KOPT-K1 (cell line): ENCODE results near the gene MDN1.

Experiments
- H3K27ac ChIP-seq: fragments of 200-600 bp; sonication (generic); 2 replicates; pipeline ENCODE4 v1.5.1; 2016; ENCODE audit warnings: antibody characterized with exemption, mild to moderate bottlenecking, low read depth, low read length; ENCODE audit not compliant: poor library complexity, severe bottlenecking
- H3K36me3 ChIP-seq: fragments of 200-600 bp; sonication (generic); 2 replicates; pipeline ENCODE4 v1.5.1; 2017; ENCODE audit warnings: antibody characterized with exemption, mild to moderate bottlenecking, low read length, moderate library complexity; ENCODE audit not compliant: insufficient read depth
- H3K9me3 ChIP-seq: fragments of 200-600 bp; sonication (generic); 2 replicates; pipeline ENCODE4 v1.5.1; 2017; ENCODE audit warnings: antibody characterized with exemption, low read length, mild to moderate bottlenecking; ENCODE audit not compliant: insufficient read depth, poor library complexity, severe bottlenecking

MDN1 gene

DNA sequence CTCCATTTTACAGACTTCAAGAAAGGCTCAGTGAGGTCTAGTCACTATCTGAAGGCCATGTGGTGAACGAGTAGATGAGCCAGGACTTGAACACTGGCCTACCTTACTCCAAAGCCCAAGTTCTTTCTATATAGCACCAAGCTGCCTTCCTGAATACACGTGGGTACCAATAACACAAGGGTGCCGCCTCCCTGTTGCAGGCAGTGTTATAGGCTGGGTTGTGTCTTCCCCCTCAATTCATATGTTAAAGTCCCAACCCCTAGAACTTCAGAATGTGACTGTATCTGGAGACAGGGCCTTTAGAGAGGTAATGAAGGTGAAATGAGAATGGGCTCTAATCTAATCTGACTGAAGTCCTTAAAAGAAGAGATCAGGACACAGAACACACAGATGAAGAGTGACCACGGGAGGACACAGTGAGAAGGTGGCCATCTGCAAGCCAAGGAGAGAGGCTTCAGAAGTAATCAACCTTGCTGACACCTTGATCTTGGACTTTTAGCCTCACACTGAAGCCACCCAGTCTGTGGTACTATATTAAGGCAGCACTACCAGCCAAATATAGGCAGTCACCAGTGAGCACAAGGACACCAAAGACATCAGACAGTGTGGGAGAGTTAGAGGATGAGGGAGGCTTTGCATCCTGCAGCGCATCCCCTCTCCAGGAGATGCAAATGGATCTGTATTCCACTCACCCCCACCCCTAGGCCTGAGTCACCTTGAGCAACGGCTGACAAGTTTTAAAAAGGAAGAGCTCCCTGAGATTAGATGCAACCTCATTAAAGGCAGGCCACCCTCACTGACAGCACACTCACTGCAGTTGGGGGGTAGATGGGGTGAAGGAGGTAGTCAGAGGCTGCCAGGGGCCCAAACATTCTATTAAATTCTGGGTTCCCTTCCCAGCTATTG lies 140.1 kb downstream of the MDN1 start:
- H3K36me3 ChIP-seq, result peaks cover 100% of the 10 kb centered on the region
- H3K9me3 ChIP-seq, result no peaks in the 10 kb centered on the region
- H3K27ac ChIP-seq, result no peak overlapping the region

DNA sequence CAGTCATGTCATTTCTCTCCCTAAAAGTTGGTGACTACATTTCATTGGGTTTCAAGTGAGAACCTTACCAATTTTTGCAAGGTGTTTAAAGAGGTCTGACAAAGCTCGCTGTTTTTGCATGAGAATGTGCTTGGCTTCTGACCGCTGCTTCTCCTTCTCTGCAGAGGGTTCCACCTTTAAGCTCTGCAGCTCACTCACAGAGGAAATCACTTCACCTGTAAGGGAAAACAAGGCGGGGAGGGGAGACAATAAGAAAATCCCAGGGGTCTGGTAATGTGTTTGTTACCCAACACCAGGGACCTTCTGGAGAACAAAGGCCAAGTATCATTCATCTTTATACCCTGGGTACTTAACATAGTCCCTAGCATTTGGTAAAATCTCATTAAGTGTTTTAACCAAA lies 141.1 kb downstream of the MDN1 start:
- Histone ChIP-seq H3K9me3 (no peaks in the 10 kb centered on the region), H3K27ac (no peak overlapping the region), H3K36me3 (peaks cover 100% of the 10 kb centered on the region)

DNA sequence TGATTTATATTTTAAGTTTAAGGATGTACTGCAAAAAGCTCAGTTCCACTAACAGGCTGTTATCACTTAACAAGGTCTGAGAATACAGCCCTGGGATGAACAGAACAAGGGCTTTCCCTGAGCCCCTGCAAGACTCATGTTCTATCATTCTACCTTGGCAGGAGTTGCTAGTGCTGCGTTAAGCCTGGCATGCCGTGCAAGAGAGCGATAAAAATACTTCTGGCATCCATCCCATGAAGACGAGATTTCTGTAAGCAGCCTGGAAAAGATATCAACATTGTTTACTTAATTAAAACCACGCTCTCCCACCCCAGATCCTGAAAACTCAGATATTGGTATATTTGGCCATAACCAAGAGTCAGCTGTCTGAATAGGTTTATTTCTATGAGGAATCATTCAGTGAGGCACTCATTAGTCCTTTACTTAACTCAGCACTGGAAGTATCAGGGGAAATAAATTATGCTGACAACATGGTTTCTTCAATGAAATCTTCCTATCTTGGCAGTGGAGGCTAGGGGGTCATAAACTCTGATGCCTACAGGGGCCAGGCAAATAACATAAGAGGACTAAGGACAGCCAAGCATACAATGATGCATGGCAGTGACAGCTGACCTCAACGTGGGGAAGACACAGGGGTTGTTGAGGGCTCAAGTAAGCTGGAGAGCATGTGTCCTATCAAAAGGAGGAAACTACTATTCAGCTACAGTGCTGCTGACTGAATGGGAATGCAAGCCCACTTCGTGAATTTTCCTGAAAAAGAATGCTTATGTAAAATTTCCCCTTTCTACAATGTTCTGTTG lies 143.4 kb downstream of the MDN1 start:
- Histone ChIP-seq H3K36me3 (peaks cover 100% of the 10 kb centered on the region), H3K27ac (no peak overlapping the region), H3K9me3 (no peaks in the 10 kb centered on the region)

DNA sequence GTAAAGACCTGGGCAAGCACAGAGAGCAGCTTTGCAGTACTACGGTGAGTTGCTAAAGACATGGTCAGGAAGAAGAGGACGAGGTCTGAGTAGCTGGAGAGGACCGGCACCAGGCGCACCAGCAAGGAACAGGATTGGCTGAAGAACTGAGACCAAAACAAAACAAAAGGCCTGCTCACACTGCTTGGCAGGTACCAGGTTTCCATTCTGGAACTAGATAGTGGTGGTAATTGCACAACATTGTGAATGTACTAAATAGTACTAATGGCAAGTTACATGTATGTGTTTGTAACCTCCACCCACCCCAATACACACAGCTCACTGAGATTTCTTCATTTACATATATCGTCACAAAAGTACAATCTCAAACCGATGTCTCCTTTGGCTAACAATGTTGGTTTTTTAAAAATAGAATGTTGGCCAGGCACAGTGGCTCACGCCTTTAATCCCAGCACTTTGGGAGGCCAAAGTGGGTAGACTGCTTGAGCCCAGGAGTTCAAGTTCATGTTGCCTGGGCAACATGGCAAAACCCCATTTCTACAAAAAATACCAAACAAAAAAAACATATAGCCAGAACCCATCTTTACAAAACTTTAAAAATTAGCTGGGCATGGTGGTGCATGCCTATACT lies 148.5 kb downstream of the MDN1 start:
- Histone ChIP-seq H3K36me3 (peaks cover 96% of the 10 kb centered on the region), H3K27ac (no peak overlapping the region)

DNA sequence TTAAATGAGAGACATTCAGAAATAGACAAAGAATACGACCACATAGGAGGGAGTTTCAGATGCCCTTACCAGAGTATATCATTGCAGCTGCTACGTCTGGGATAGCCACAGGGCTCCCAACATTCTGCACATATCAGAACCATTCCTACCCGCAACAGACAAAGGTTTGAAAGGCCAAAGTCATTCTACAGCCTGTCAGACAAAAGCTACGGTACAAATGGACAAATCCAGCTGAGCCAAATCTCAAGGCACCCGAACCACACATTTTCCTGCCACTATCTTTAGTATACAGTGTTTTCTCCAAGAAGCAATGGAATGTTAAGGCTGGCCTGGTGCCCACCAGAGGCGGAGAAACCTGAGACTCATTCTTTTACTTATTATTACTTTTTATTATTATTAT lies 150.6 kb downstream of the MDN1 start:
- peaks cover 96% of the 10 kb centered on the region for H3K36me3 ChIP-seq
- H3K9me3 ChIP-seq, result no peaks in the 10 kb centered on the region
- H3K27ac ChIP-seq, result no peak overlapping the region

More for the DNA sequence above, 148.5 kb downstream of the MDN1 start:
- no peaks in the 10 kb centered on the region for H3K9me3 ChIP-seq

DNA sequence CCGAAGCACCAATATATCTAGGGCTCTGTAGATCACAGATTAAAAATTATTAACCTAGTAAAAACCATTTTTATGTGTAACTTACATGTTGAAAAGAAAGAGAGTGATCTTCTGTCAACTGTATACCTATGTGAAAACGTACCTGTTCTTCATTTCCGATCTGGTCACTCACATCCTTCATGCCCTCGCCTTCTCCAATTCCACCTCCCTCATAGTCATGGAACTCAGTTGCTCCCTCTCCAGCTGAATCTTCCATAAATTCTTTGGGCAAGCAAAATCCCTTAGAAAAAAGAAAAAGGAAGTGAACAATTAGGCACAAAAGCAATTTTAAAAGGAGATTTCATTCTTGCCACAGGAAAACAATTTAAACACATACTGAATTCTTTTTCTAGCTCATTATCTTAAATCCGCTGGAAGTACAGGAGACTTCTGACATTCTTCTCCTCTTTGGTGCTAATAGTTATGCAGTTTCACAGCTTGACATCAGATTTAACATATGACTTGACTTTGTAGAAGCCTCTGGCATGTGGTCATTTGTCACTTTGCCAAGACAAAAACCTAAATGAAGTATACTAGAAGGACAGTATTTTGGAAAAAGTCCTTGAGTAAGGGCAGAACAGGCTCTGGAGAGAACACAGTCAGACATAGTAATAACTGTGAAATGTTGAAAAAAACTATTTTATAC lies 151.6 kb downstream of the MDN1 start:
- Histone ChIP-seq H3K27ac (no peak overlapping the region), H3K36me3 (peaks cover 96% of the 10 kb centered on the region), H3K9me3 (no peaks in the 10 kb centered on the region)

DNA sequence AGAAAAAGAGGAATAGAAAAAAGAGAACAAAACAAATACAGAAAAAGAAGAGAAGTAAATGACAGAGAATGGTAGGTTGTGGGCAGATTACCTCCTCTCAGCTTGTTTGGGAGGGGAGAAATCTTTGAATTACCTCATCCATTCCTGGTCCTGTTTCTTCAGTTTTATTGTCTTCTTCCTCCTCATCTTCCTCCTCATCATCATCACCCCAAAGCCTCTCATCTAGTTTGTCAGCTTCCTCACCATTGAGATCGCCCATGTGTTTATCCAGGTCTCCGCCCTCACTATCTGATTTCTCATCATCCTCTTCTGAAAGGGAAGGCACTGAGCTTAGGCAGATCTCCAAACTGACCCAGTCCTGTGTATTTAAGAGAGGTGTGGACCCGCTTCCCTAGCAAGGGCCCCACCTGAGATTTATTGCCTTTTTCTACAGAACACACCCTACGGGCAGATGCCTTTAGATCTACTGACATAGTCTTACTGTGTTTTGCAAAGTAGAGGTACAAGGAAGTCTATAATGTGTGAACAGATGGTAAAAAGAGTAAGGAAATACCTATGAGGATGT lies 156.9 kb downstream of the MDN1 start:
- Histone ChIP-seq H3K9me3 (no peaks in the 10 kb centered on the region), H3K27ac (no peak overlapping the region), H3K36me3 (peaks cover 100% of the 10 kb centered on the region)

DNA sequence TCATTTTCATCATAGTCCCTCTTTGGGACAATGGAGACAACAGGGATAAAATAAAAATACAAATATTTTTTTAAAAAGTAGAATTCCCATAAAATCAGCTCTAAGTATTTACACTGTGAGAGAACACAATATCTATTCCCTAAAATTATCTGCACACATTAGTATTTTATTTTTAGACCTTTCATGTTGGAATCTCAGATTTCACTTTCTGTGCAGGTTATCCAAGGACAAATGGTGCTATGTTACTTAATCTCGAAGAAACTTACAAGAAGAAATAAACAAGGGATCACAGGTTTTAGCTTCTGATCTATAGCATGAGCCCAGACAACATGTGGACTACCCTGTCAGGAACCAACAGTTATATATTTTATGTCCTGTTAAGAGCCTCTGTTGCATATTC lies 158.0 kb downstream of the MDN1 start:
- Histone ChIP-seq H3K36me3 (peaks cover 100% of the 10 kb centered on the region), H3K9me3 (no peaks in the 10 kb centered on the region), H3K27ac (no peak overlapping the region)

DNA sequence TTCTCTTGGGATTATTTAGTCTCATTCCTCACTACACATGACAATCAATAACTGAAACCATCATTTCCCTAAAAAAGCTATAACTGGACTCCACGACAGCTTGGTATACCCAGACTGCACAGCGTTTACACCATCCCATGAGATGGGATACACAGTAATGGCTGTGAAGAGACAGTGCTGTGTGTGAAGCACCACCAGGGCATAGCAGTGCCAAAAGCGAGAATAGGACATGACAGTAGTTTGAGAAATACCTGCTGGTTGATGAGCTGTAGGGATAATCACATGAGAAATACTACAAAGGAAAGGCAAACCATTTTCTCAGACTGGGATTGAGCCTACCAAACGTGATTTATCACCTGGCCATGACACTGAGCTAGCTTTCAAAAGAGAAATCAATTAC lies 158.6 kb downstream of the MDN1 start:
- Histone ChIP-seq H3K36me3 (peaks cover 100% of the 10 kb centered on the region), H3K9me3 (no peaks in the 10 kb centered on the region), H3K27ac (no peak overlapping the region)

DNA sequence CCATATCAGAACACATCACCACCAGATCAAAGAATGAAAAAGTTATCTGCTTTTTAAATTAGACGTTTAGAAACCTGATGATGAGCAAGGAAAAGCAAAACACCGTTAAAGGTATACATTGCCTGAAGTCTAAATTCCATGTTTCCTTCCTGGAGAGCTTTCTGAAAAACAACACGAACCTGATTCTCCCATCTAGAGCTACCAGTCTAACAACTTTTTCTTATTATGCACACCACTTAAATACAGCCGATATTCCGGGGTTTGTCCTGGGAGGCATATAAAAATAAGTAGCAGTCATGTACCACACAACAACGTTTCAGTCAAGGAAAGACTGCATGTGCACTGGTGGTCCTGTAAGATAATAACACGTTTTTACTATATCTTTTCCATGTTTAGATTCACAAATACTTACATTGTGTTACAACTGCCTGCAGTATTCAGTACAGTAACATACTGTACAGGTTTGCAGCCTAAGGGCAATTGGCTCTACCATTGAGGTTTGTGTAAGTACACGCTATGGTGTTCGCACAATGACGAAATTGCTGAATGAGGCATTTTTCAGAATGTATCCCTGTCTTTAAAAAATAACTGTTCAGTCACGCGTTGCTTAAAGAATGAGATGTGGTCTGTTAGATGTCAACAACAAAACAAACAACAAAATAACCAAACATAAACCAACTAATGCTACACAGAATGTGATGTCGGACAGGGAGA lies 162.0 kb downstream of the MDN1 start:
- Histone ChIP-seq H3K36me3 (peaks cover 100% of the 10 kb centered on the region), H3K27ac (no peak overlapping the region), H3K9me3 (no peaks in the 10 kb centered on the region)

DNA sequence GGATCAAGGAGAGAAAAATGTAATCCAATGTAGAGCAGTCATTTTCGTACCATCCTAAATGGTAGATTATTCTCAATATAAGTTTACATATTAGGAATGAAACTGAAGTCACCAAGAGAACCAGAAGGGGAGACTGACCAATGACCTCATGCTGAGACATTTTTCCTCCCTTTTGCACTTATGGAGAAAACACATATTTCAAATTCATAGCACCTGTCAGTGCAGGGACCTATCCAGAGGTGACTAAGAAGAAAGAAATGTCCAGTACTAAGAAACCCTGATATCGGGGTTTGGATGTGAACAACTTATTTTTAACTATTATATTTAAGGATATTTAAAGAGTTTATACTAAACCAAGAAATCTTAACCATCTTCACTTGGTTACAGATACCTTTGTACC lies 164.5 kb downstream of the MDN1 start:
- H3K27ac ChIP-seq, result no peak overlapping the region
- H3K9me3 ChIP-seq, result no peaks in the 10 kb centered on the region
- peaks cover 100% of the 10 kb centered on the region for H3K36me3 ChIP-seq

DNA sequence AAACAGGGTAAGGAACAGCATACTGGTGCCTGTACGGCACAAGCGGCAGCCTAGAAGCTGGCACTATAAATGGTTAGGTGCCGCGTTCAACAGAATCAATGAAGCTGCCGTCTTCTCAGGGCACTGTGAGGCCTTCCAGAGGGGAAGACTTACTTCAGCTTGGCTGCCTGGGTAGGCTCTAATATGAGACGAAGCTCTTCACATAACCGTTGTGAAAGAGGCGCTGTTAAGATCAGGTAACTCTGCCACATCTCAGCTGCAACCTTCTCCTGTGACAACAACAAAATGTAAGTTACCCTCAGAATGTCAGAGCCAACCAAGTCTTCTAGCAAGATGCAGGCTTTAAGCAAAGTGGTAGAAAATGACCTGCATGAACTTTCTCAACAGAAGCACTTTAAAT lies 169.0 kb downstream of the MDN1 start:
- Histone ChIP-seq H3K27ac (no peak overlapping the region), H3K9me3 (no peaks in the 10 kb centered on the region), H3K36me3 (peaks cover 100% of the 10 kb centered on the region)

DNA sequence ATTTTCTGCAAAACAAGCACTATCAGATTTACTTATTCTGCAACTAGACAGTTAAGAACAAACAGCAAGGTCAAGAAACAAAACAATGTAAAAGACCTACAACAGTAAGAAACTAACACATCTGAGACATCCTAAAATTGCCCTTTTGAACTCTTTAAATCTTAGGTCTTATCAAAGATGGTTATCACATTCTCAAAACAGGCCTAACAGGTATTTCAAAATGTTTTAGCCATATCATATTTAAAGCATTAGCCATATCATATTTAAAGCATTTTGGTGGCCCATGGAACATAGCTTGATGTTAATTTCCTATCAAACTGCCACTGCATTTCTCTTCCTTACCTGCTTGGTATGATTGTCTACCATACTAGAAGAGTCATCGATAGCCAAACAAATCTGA lies 169.9 kb downstream of the MDN1 start:
- H3K9me3 ChIP-seq, result no peaks in the 10 kb centered on the region
- no peak overlapping the region for H3K27ac ChIP-seq
- peaks cover 100% of the 10 kb centered on the region for H3K36me3 ChIP-seq

DNA sequence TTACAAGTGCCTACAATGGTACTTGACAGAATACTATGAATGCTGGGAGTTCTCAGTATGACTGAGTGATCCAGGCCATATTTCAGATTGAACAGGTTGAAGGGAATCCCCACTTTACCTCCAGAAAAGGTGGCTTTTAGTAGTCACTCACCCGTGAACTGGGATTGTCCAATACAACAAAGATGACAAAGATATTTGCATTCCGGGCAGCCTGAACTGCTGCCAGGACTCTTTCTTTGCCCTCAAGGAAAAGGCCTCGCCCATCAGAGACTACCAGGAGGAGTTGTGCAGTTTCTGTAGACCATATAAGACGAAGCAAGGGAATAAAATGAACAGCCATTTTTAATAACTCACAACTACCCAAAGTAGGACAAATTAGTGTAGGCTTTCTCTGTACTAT lies 174.7 kb downstream of the MDN1 start:
- peaks cover 84% of the 10 kb centered on the region for H3K36me3 ChIP-seq

More for the DNA sequence above, 174.7 kb downstream of the MDN1 start:
- H3K9me3 ChIP-seq, result no peaks in the 10 kb centered on the region
- H3K27ac ChIP-seq, result no peak overlapping the region
